ENCODE results near the gene PXMP4. TPM values are rescaled to one million over a fixed set of nuclear protein-coding genes. Genes with fewer than 3 reads are reported as not detected.

The PXMP4 gene
- total RNA-seq (2014; rRNA removed; shearing (Covaris generic)) (5.9 and 14.3 TPM in 2 replicates), polyA plus RNA-seq (2016; fragmentation: Nextera tagmentation; extraction: Ambion mirVana) (14.1 and 16.4 TPM in 2 replicates)

GRCh38 chr20:33719989-33720709 is at the start of gene PXMP4:
Gene PXMP4 (minus strand): TSS chr20:33720310. CDS start chr20:33720207, 103 bp downstream.
- Histone ChIP-seq H3K4me2 (ENCODE audit: unreplicated experiment) (peak within 1 kb of the TSS; percentile 64), H4K20me1 (ENCODE audit: insufficient read depth) (no peaks in the 10 kb centered on the region), H3K27ac (peak within 1 kb of the TSS; percentile 33), H3K9me3 (ENCODE audit: low read depth) (no peaks in the 10 kb centered on the region), H3K4me3 (peak within 1 kb of the TSS; percentile 81), H3K79me2 (ENCODE audit: insufficient read depth) (0 out of 2 replicates have a peak, but pooled peaks cover 8% of the 10 kb centered on the region), H3K36me3 (ENCODE audit: low read depth) (no peaks in the 10 kb centered on the region), H3K9ac (peak within 1 kb of the TSS; percentile 76), H3K27me3 (replicated peaks; ENCODE audit: insufficient read depth) (no peaks in the 10 kb centered on the region), H3K9me2 (ENCODE audit: insufficient read depth) (no peaks in the 10 kb centered on the region), H2AFZ (peak within 1 kb of the TSS; percentile 90), H3K4me1 (ENCODE audit: insufficient read depth) (no peaks in the 10 kb centered on the region), H3F3A (ENCODE audit: insufficient read depth) (no peaks in the 10 kb centered on the region)
- peak; percentile 98 for DNase-seq
- 4% methylated on average over 45 to 46 of the region's 46 CpGs for WGBS, 2 experiments (ENCODE audit: low coverage in 1 of 2, low lambda C conversion rate in 2 of 2, missing lambda C conversion rate in 2 of 2)
- TF ChIP-seq EZH2 (IDR thresholded peaks at IDR 0.05; ENCODE audit: insufficient read depth, poor library complexity, severe bottlenecking) (no peak), EZH2phosphoT487 (IDR thresholded peaks at IDR 0.05; ENCODE audit: insufficient read depth, low read depth) (no peak)
- in situ Hi-C loops (cut with MboI) = no loop called here

GRCh38 chr20:33769043-33769442 is 48.9 kb upstream of the PXMP4 start:
- Histone ChIP-seq H3K4me3 (no peak overlapping the region), H4K20me1 (ENCODE audit: insufficient read depth) (no peaks in the 10 kb centered on the region), H3K9ac (no peak overlapping the region), H3K36me3 (ENCODE audit: low read depth) (no peaks in the 10 kb centered on the region; the same call in 1 of the 2 replicates), H3K4me1 (ENCODE audit: insufficient read depth) (no peaks in the 10 kb centered on the region), H3K4me2 (ENCODE audit: unreplicated experiment) (no peak overlapping the region), H3K27ac (no peak overlapping the region), H2AFZ (no peak overlapping the region), H3K79me2 (ENCODE audit: insufficient read depth) (no peaks in the 10 kb centered on the region), H3F3A (ENCODE audit: insufficient read depth) (no peaks in the 10 kb centered on the region), H3K27me3 (replicated peaks; ENCODE audit: insufficient read depth) (no peaks in the 10 kb centered on the region), H3K9me2 (ENCODE audit: insufficient read depth) (no peaks in the 10 kb centered on the region), H3K9me3 (ENCODE audit: low read depth) (no peaks in the 10 kb centered on the region)
- no peak for TF ChIP-seq EZH2phosphoT487 (IDR thresholded peaks at IDR 0.05; ENCODE audit: insufficient read depth, low read depth)
- no peak for TF ChIP-seq EZH2 (IDR thresholded peaks at IDR 0.05; ENCODE audit: insufficient read depth, poor library complexity, severe bottlenecking)
- in situ Hi-C loops (cut with MboI) = no loop called here
- no peak for DNase-seq
- WGBS, 2 experiments (ENCODE audit: low coverage in 1 of 2, low lambda C conversion rate in 2 of 2, missing lambda C conversion rate in 2 of 2) = 90 to 91% methylated on average over 3 to 4 of the region's 4 CpGs

- no peaks in the 10 kb centered on the region for H3K4me1 ChIP-seq (ENCODE audit: insufficient read depth)
- TF ChIP-seq EZH2 (IDR thresholded peaks at IDR 0.05; ENCODE audit: insufficient read depth, poor library complexity, severe bottlenecking) (no peak), EZH2phosphoT487 (IDR thresholded peaks at IDR 0.05; ENCODE audit: insufficient read depth, low read depth) (no peak)
- no peak overlapping the region for H3K27ac ChIP-seq
- in situ Hi-C loops (cut with MboI) = no loop called here
- H3K4me2 ChIP-seq (ENCODE audit: unreplicated experiment) = no peak overlapping the region
- H2AFZ ChIP-seq = no peak overlapping the region
- 78 to 80% methylated on average over 2 of the region's 2 CpGs for WGBS, 2 experiments (ENCODE audit: low coverage in 1 of 2, low lambda C conversion rate in 2 of 2, missing lambda C conversion rate in 2 of 2)
- H4K20me1 ChIP-seq (ENCODE audit: insufficient read depth) = no peaks in the 10 kb centered on the region
- H3K4me3 ChIP-seq = no peak overlapping the region
- H3K9me2 ChIP-seq (ENCODE audit: insufficient read depth) = no peaks in the 10 kb centered on the region
- no peaks in the 10 kb centered on the region for H3K9me3 ChIP-seq (ENCODE audit: low read depth)
- DNase-seq = no peak
- no peaks in the 10 kb centered on the region; the same call in 1 of the 2 replicates for H3K36me3 ChIP-seq (ENCODE audit: low read depth)
- no peaks in the 10 kb centered on the region for H3K79me2 ChIP-seq (ENCODE audit: insufficient read depth)
- no peak overlapping the region for H3K9ac ChIP-seq
- H3F3A ChIP-seq (ENCODE audit: insufficient read depth) = no peaks in the 10 kb centered on the region
- no peaks in the 10 kb centered on the region for H3K27me3 ChIP-seq (replicated peaks; ENCODE audit: insufficient read depth)
These were observed 47.6 kb upstream of the PXMP4 start for GRCh38 chr20:33767777-33768138.

- H3K9me3 ChIP-seq (ENCODE audit: low read depth) = no peaks in the 10 kb centered on the region
- no peaks in the 10 kb centered on the region; the same call in 1 of the 2 replicates for H3K36me3 ChIP-seq (ENCODE audit: low read depth)
- H3K79me2 ChIP-seq (ENCODE audit: insufficient read depth) = no peaks in the 10 kb centered on the region
- 87 to 95% methylated on average over 9 of the region's 9 CpGs for WGBS, 2 experiments (ENCODE audit: low coverage in 1 of 2, low lambda C conversion rate in 2 of 2, missing lambda C conversion rate in 2 of 2)
- no peak overlapping the region for H3K4me3 ChIP-seq
- in situ Hi-C loops (cut with MboI) = no loop called here
- no peaks in the 10 kb centered on the region for H4K20me1 ChIP-seq (ENCODE audit: insufficient read depth)
- no peaks in the 10 kb centered on the region for H3F3A ChIP-seq (ENCODE audit: insufficient read depth)
- no peaks in the 10 kb centered on the region for H3K4me1 ChIP-seq (ENCODE audit: insufficient read depth)
- H2AFZ ChIP-seq = no peak overlapping the region
- TF ChIP-seq EZH2phosphoT487 (IDR thresholded peaks at IDR 0.05; ENCODE audit: insufficient read depth, low read depth) = no peak
- no peak for TF ChIP-seq EZH2 (IDR thresholded peaks at IDR 0.05; ENCODE audit: insufficient read depth, poor library complexity, severe bottlenecking)
- H3K4me2 ChIP-seq (ENCODE audit: unreplicated experiment) = no peak overlapping the region
- H3K9ac ChIP-seq = no peak overlapping the region
- no peaks in the 10 kb centered on the region for H3K27me3 ChIP-seq (replicated peaks; ENCODE audit: insufficient read depth)
- H3K9me2 ChIP-seq (ENCODE audit: insufficient read depth) = no peaks in the 10 kb centered on the region
- DNase-seq = no peak
- no peak overlapping the region for H3K27ac ChIP-seq
These were observed 46.6 kb upstream of the PXMP4 start for GRCh38 chr20:33766686-33767085.
